NCI-H128 (cell line): Measurements from ENCODE around the gene MAP3K7CL.

Experiments used
- DNase-seq: peaks from one replicate; lab custom pipeline; 2025; ENCODE audit not compliant: unreplicated experiment; lab: John Stamatoyannopoulos, UW

The MAP3K7CL gene

GRCh38 chr21:29130270-29130969 lies at the start of gene MAP3K7CL:
Gene MAP3K7CL, plus strand, starts transcription at chr21:29130644. Its CDS starts 2,701 bp downstream, at chr21:29133345.
- DNase-seq = no peak

GRCh38 chr21:29082046-29082815 lies 48.2 kb upstream of the MAP3K7CL start:
- DNase-seq = no peak

- no peak for DNase-seq
Measured at GRCh38 chr21:29083306-29083705, 47.1 kb upstream of the MAP3K7CL start.

GRCh38 chr21:29084372-29084771 lies 46.1 kb upstream of the MAP3K7CL start:
- no peak for DNase-seq

GRCh38 chr21:29085106-29085752 lies 45.2 kb upstream of the MAP3K7CL start:
- DNase-seq = no peak

GRCh38 chr21:29091033-29091432 lies 39.4 kb upstream of the MAP3K7CL start:
- DNase-seq = no peak

- DNase-seq = no peak
Measured at GRCh38 chr21:29092102-29092959, 38.1 kb upstream of the MAP3K7CL start.

GRCh38 chr21:29096218-29097015 lies 34.0 kb upstream of the MAP3K7CL start:
- no peak for DNase-seq

GRCh38 chr21:29098156-29098555 lies 32.3 kb upstream of the MAP3K7CL start:
- no peak for DNase-seq

- no peak for DNase-seq
Measured at GRCh38 chr21:29102791-29103257, 27.6 kb upstream of the MAP3K7CL start.

GRCh38 chr21:29104239-29104708 lies 26.2 kb upstream of the MAP3K7CL start:
- peak; percentile 76 for DNase-seq

- no peak for DNase-seq
Measured at GRCh38 chr21:29105218-29105617, 25.2 kb upstream of the MAP3K7CL start.

- no peak for DNase-seq
Measured at GRCh38 chr21:29114765-29115500, 15.5 kb upstream of the MAP3K7CL start.

- DNase-seq = no peak
Measured at GRCh38 chr21:29115899-29116298, 14.5 kb upstream of the MAP3K7CL start.

GRCh38 chr21:29117372-29117955 lies 13.0 kb upstream of the MAP3K7CL start:
- no peak for DNase-seq

- DNase-seq = no peak
Measured at GRCh38 chr21:29121759-29122158, 8.7 kb upstream of the MAP3K7CL start.

- DNase-seq = no peak
Measured at GRCh38 chr21:29124645-29125044, 5.8 kb upstream of the MAP3K7CL start.

GRCh38 chr21:29125191-29125590 lies 5.3 kb upstream of the MAP3K7CL start:
- no peak for DNase-seq

- no peak for DNase-seq
Measured at GRCh38 chr21:29125979-29126378, 4.5 kb upstream of the MAP3K7CL start.
